Embryonic facial prominence (tissue), 1 donor: Measurements from ENCODE around the gene ELOVL2.

Experiments
- DNase-seq: peaks from one replicate; pipeline ENCODE4 v3.0.0-alpha.2; 2016; ENCODE audit errors: extremely low spot score

Gene ELOVL2

GRCh38 chr6:10979603-10980002, 64.5 kb downstream of the ELOVL2 start:
- no peak for DNase-seq

GRCh38 chr6:10977231-10977968, 66.7 kb downstream of the ELOVL2 start:
- DNase-seq, result no peak

GRCh38 chr6:10976571-10976970, 67.5 kb downstream of the ELOVL2 start:
- no peak for DNase-seq

GRCh38 chr6:10972196-10972595, 71.9 kb downstream of the ELOVL2 start:
- DNase-seq, result no peak

GRCh38 chr6:10970731-10971130, 73.4 kb downstream of the ELOVL2 start:
- no peak for DNase-seq

GRCh38 chr6:10968776-10969175, 75.3 kb downstream of the ELOVL2 start:
- DNase-seq, result no peak

- DNase-seq, result no peak
Measured at GRCh38 chr6:10964684-10965083, 79.4 kb downstream of the ELOVL2 start.

- no peak for DNase-seq
Measured at GRCh38 chr6:10963113-10963512, 81.0 kb downstream of the ELOVL2 start.

GRCh38 chr6:10962673-10963072, 81.4 kb downstream of the ELOVL2 start:
- DNase-seq, result peak; percentile 10

- no peak for DNase-seq
Measured at GRCh38 chr6:10961837-10962236, 82.3 kb downstream of the ELOVL2 start.

- DNase-seq, result no peak
Measured at GRCh38 chr6:10960171-10960570, 83.9 kb downstream of the ELOVL2 start.

- no peak for DNase-seq
Measured at GRCh38 chr6:10957414-10957886, 86.7 kb downstream of the ELOVL2 start.

- DNase-seq, result no peak
Measured at GRCh38 chr6:10956776-10957175, 87.3 kb downstream of the ELOVL2 start.

- peak; percentile 42 for DNase-seq
Measured at GRCh38 chr6:10954590-10955010, 89.5 kb downstream of the ELOVL2 start.

- DNase-seq, result no peak
Measured at GRCh38 chr6:10951675-10952282, 92.3 kb downstream of the ELOVL2 start.

- DNase-seq, result no peak
Measured at GRCh38 chr6:10949579-10950490, 94.3 kb downstream of the ELOVL2 start.

- DNase-seq, result no peak
Measured at GRCh38 chr6:10947966-10948365, 96.1 kb downstream of the ELOVL2 start.

GRCh38 chr6:10945845-10946244, 98.3 kb downstream of the ELOVL2 start:
- DNase-seq, result no peak

GRCh38 chr6:10939840-10940239, 104.3 kb downstream of the ELOVL2 start:
- no peak for DNase-seq

GRCh38 chr6:10933126-10933525, 111.0 kb downstream of the ELOVL2 start:
- DNase-seq, result no peak
